ENCODE measurements around the gene IFT88.

The IFT88 gene

GRCh38 chr13:20608438-20609020, 41.6 kb downstream of the IFT88 start:
- Histone ChIP-seq H3F3A (ENCODE audit: insufficient read depth) (no peaks in the 10 kb centered on the region), H3K27me3 (ENCODE audit: low read length) (no peaks in the 10 kb centered on the region), H3K9me3 (ENCODE audit: insufficient read depth, low read length) (no peaks in the 10 kb centered on the region), H3K9ac (ENCODE audit: low read length) (no peak overlapping the region), H2AFZ (ENCODE audit: low read depth, low read length, severe bottlenecking) (no peak overlapping the region), H4K20me1 (ENCODE audit: low read depth, low read length) (no peaks in the 10 kb centered on the region), H3K9me2 (replicated peaks; ENCODE audit: insufficient read depth, low read length) (no peaks in the 10 kb centered on the region), H3K4me2 (ENCODE audit: low read depth, low read length, poor library complexity, severe bottlenecking) (no peak overlapping the region), H3K79me2 (ENCODE audit: insufficient read depth, low read length) (no peaks in the 10 kb centered on the region), H3K27ac (ENCODE audit: low read depth, low read length) (no peak overlapping the region), H3K4me3 (ENCODE audit: insufficient read depth, low read length, poor library complexity, severe bottlenecking) (no peak overlapping the region), H3K36me3 (ENCODE audit: low read length) (no peaks in the 10 kb centered on the region)
- TF ChIP-seq CTCF (IDR thresholded peaks at IDR 0.05; ENCODE audit: insufficient read depth, low read length, poor library complexity, severe bottlenecking) (no peak), EZH2phosphoT487 (conservative IDR thresholded peaks at IDR 0.05; ENCODE audit: low read length) (no peak)

GRCh38 chr13:20609145-20609544, 42.2 kb downstream of the IFT88 start:
- H4K20me1 ChIP-seq (ENCODE audit: low read depth, low read length): no peaks in the 10 kb centered on the region
- no peak overlapping the region for H3K4me3 ChIP-seq (ENCODE audit: insufficient read depth, low read length, poor library complexity, severe bottlenecking)
- H3K27me3 ChIP-seq (ENCODE audit: low read length): no peaks in the 10 kb centered on the region
- H2AFZ ChIP-seq (ENCODE audit: low read depth, low read length, severe bottlenecking): no peak overlapping the region
- H3K36me3 ChIP-seq (ENCODE audit: low read length): no peaks in the 10 kb centered on the region
- no peak overlapping the region for H3K9ac ChIP-seq (ENCODE audit: low read length)
- no peak overlapping the region for H3K27ac ChIP-seq (ENCODE audit: low read depth, low read length)
- H3K9me2 ChIP-seq (replicated peaks; ENCODE audit: insufficient read depth, low read length): no peaks in the 10 kb centered on the region
- H3F3A ChIP-seq (ENCODE audit: insufficient read depth): no peaks in the 10 kb centered on the region
- no peaks in the 10 kb centered on the region for H3K79me2 ChIP-seq (ENCODE audit: insufficient read depth, low read length)
- no peaks in the 10 kb centered on the region for H3K9me3 ChIP-seq (ENCODE audit: insufficient read depth, low read length)
- no peak overlapping the region for H3K4me2 ChIP-seq (ENCODE audit: low read depth, low read length, poor library complexity, severe bottlenecking)
- TF ChIP-seq EZH2phosphoT487 (conservative IDR thresholded peaks at IDR 0.05; ENCODE audit: low read length): no peak
- no peak for TF ChIP-seq CTCF (IDR thresholded peaks at IDR 0.05; ENCODE audit: insufficient read depth, low read length, poor library complexity, severe bottlenecking)

GRCh38 chr13:20610006-20610405, 43.0 kb downstream of the IFT88 start:
- H3F3A ChIP-seq (ENCODE audit: insufficient read depth): no peaks in the 10 kb centered on the region
- no peak for TF ChIP-seq CTCF (IDR thresholded peaks at IDR 0.05; ENCODE audit: insufficient read depth, low read length, poor library complexity, severe bottlenecking)
- no peak for TF ChIP-seq EZH2phosphoT487 (conservative IDR thresholded peaks at IDR 0.05; ENCODE audit: low read length)
- H3K79me2 ChIP-seq (ENCODE audit: insufficient read depth, low read length): no peaks in the 10 kb centered on the region
- H4K20me1 ChIP-seq (ENCODE audit: low read depth, low read length): no peaks in the 10 kb centered on the region
- no peaks in the 10 kb centered on the region for H3K27me3 ChIP-seq (ENCODE audit: low read length)
- no peak overlapping the region for H2AFZ ChIP-seq (ENCODE audit: low read depth, low read length, severe bottlenecking)
- H3K4me3 ChIP-seq (ENCODE audit: insufficient read depth, low read length, poor library complexity, severe bottlenecking): no peak overlapping the region
- no peak overlapping the region for H3K9ac ChIP-seq (ENCODE audit: low read length)
- no peak overlapping the region for H3K4me2 ChIP-seq (ENCODE audit: low read depth, low read length, poor library complexity, severe bottlenecking)
- H3K27ac ChIP-seq (ENCODE audit: low read depth, low read length): no peak overlapping the region
- H3K9me3 ChIP-seq (ENCODE audit: insufficient read depth, low read length): no peaks in the 10 kb centered on the region
- no peaks in the 10 kb centered on the region for H3K36me3 ChIP-seq (ENCODE audit: low read length)
- H3K9me2 ChIP-seq (replicated peaks; ENCODE audit: insufficient read depth, low read length): no peaks in the 10 kb centered on the region

All from SU-DHL-6 (cell line).